Thoracic aorta (tissue), 2 donors: Measurements from ENCODE around the gene UBAP1. TPM values are rescaled to one million over a fixed set of nuclear protein-coding genes. Genes with fewer than 3 reads are reported as not detected.
A peak's percentile ranks its signal among the peaks of the same experiment; 100 is the strongest.
"Not testable (repeated sequence)": the region's sequence is repeated elsewhere in the genome, so short reads cannot be mapped to it uniquely, and the experiment has no call there.

Source experiments
- ATAC-seq: fragments of 150-250 bp; one replicate; pipeline ENCODE4 v1.8.0; 2017; ENCODE audit warnings: low read depth; ENCODE audit not compliant: insufficient number of reproducible peaks, low FRiP score
- DNase-seq: peaks from one replicate; pipeline ENCODE4 v3.0.0-alpha.2; 2020; ENCODE audit warnings: low spot score
- H3K27ac ChIP-seq, 2 donors: fragments of 200-600 bp; sonication (generic); 1 replicate in 1 of 2; 2 replicates in 1 of 2; pipeline ENCODE4 v1.5.1; 2016; ENCODE audit warnings: mild to moderate bottlenecking in 2 of 2, moderate library complexity in 2 of 2
- H3K27me3 ChIP-seq: fragments of 200-600 bp; sonication (generic); replicated peaks from 2 replicates; pipeline ENCODE4 v1.6.0; 2016; ENCODE audit warnings: mild to moderate bottlenecking; ENCODE audit not compliant: insufficient read depth
- H3K36me3 ChIP-seq: fragments of 200-600 bp; sonication (generic); one replicate; pipeline ENCODE4 v1.5.1; 2016
- H3K4me1 ChIP-seq, 2 donors: fragments of 200-600 bp; sonication (generic); 1 replicate in 1 of 2; 2 replicates in 1 of 2; pipeline versions ENCODE4 v1.5.1 to v1.6.0; 2016; ENCODE audit warnings: low read depth in 2 of 2, mild to moderate bottlenecking in 1 of 2; ENCODE audit not compliant: control insufficient read depth in 1 of 2
- H3K4me3 ChIP-seq: fragments of 200-600 bp; sonication (generic); 2 replicates; pipeline ENCODE4 v1.5.1; 2016; ENCODE audit warnings: mild to moderate bottlenecking
- H3K9me3 ChIP-seq: fragments of 200-600 bp; sonication (generic); 2 replicates; pipeline ENCODE4 v1.5.1; 2016
- total RNA-seq, 2 donors: library from RNA; depleted of rRNA; stranded (reverse); fragments of >200 nt; gene quantifications; one replicate each; pipeline versions ENCODE4 v1.1.0 to v1.2.3, GENCODE V29; 2016
- TF ChIP-seq, protein P1 (sequence below): fragments of 200-600 bp; sonication (generic); IDR thresholded peaks from one replicate; pipeline ENCODE4 v1.5.1; 2019; ENCODE audit warnings: antibody characterized with exemption

UBAP1 gene
- total RNA-seq, 2 donors from 2014 or later: 35.7 to 52.3 TPM

DNA sequence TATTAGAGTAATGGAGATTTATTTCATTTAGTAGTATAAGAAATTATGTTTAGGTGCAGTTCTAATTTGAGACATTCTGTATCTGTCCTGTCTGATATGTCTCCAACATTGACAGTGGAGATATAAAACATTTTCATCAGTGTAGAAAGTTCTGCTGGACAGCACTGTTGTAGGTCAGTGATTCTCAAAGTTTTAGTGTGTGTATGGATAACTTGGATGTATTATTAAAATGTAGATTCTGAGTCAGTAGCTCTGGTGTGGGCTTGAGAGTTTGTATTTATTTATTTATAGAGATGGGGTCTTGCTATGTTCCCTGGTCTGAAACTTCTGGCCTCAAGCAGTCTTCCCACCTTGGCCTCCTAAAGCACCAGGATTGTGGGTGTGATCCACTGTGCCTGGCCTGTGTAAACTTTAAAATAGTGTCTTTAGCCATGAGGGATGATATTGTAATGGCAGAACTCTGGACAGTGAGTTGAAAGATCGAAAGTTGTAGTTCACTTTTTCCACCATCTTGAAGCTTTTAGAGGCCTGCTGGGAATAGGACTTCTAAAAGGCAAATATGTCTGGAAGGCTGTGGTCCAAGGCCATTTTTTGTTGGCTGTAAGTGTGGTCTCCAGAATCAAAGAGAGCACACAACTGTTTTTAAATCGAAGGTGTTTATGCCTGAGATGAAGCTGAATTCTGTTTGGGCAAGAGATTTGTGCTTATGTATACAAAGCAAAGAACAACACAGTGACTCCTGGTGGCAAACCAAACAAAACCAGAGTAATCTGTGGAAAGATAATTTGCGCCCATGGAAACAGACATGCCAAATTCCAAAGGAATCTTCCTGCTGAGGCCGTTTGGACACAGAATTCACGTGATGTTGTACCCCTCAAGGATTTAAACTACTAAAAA lies 12.4 kb downstream of the UBAP1 start:
- TF ChIP-seq, protein P1, sequence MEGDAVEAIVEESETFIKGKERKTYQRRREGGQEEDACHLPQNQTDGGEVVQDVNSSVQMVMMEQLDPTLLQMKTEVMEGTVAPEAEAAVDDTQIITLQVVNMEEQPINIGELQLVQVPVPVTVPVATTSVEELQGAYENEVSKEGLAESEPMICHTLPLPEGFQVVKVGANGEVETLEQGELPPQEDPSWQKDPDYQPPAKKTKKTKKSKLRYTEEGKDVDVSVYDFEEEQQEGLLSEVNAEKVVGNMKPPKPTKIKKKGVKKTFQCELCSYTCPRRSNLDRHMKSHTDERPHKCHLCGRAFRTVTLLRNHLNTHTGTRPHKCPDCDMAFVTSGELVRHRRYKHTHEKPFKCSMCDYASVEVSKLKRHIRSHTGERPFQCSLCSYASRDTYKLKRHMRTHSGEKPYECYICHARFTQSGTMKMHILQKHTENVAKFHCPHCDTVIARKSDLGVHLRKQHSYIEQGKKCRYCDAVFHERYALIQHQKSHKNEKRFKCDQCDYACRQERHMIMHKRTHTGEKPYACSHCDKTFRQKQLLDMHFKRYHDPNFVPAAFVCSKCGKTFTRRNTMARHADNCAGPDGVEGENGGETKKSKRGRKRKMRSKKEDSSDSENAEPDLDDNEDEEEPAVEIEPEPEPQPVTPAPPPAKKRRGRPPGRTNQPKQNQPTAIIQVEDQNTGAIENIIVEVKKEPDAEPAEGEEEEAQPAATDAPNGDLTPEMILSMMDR: no peak
- H3K4me1 ChIP-seq: peaks cover 32 to 43% of the 10 kb centered on the region in 2 donors
- no peaks in the 10 kb centered on the region for H3K9me3 ChIP-seq
- DNase-seq (no peak), ATAC-seq (no peak)
- H3K36me3 ChIP-seq: no peaks in the 10 kb centered on the region
- H3K27me3 ChIP-seq: no peaks in the 10 kb centered on the region
- H3K27ac ChIP-seq: peak overlapping the region in 1 of 2 donors; percentile 19
- H3K4me3 ChIP-seq: no peak overlapping the region

DNA sequence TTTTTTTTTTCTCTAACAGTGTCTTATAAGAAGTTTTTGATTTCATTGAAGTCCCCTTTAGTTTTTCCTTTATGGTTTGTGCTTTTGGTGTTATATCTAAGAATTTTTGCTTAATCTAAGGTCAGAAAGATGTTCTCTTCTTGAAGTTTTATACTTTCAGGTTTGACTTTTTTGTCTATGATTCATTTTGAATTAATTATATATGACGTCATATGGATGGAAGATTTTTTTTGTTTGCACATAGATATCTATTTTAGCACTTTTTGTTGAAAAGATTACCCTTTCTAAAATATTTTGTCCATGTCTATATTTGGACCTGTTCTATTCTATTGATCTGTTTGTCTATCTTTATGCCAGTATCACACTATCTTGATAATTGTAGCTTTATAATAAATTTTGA lies 16.3 kb downstream of the UBAP1 start:
- Histone ChIP-seq H3K27me3 (no peaks in the 10 kb centered on the region), H3K4me3 (no peak overlapping the region), H3K9me3 (no peaks in the 10 kb centered on the region), H3K27ac (no peak overlapping the region), H3K36me3 (peaks cover 3% of the 10 kb centered on the region), H3K4me1 (peaks cover 16 to 23% of the 10 kb centered on the region in 2 donors)
- no peak for DNase-seq
- ATAC-seq: no peak
- TF ChIP-seq, protein P1: no peak

GRCh38 chr9:34197286-34197685 lies 18.4 kb downstream of the UBAP1 start:
- not testable (repeated sequence) for H3K36me3 ChIP-seq, H3K27me3 ChIP-seq, ATAC-seq, H3K9me3 ChIP-seq, DNase-seq, H3K27ac ChIP-seq, H3K4me3 ChIP-seq
- H3K4me1 ChIP-seq: peaks cover 11% of the 10 kb centered on the region in 2 donors

- H3K27me3 ChIP-seq: no peaks in the 10 kb centered on the region
- H3K36me3 ChIP-seq: peaks cover 3% of the 10 kb centered on the region
- DNase-seq: no peak
- H3K27ac ChIP-seq: no peak overlapping the region
- H3K9me3 ChIP-seq: no peaks in the 10 kb centered on the region
- no peak overlapping the region for H3K4me3 ChIP-seq
- H3K4me1 ChIP-seq: peaks cover 9 to 11% of the 10 kb centered on the region in 2 donors
- TF ChIP-seq, protein P1: no peak
- no peak for ATAC-seq
These were observed 19.2 kb downstream of the UBAP1 start for GRCh38 chr9:34197756-34198711.

GRCh38 chr9:34200092-34200491 lies 21.2 kb downstream of the UBAP1 start:
- H3K9me3 ChIP-seq: no peaks in the 10 kb centered on the region

More at GRCh38 chr9:34200092-34200491, 21.2 kb downstream of the UBAP1 start:
- H3K27me3 ChIP-seq: no peaks in the 10 kb centered on the region
- H3K4me3 ChIP-seq: no peak overlapping the region
- ATAC-seq (no peak), DNase-seq (no peak)
- H3K36me3 ChIP-seq: peaks cover 3% of the 10 kb centered on the region
- peaks cover 25 to 27% of the 10 kb centered on the region in 2 donors for H3K4me1 ChIP-seq
- H3K27ac ChIP-seq: no peak overlapping the region
- TF ChIP-seq, protein P1: no peak
